Muscle layer of colon (tissue), 2 donors: ENCODE measurements around the gene ARFGEF3.

Source experiments
- H3K27ac ChIP-seq: one replicate; pipeline ENCODE4 v1.7.0; 2013; ENCODE audit warnings: low read depth, mild to moderate bottlenecking, low read length, moderate library complexity
- H3K27me3 ChIP-seq, 2 donors: one replicate each; pipeline ENCODE4 v1.7.0; 2013; ENCODE audit warnings: low read length in 2 of 2, mild to moderate bottlenecking in 2 of 2; ENCODE audit not compliant: insufficient read depth in 2 of 2, control insufficient read depth in 1 of 2
- H3K36me3 ChIP-seq: one replicate; pipeline ENCODE4 v1.7.0; 2013; ENCODE audit warnings: mild to moderate bottlenecking, low read length; ENCODE audit not compliant: insufficient read depth
- H3K4me1 ChIP-seq: one replicate; pipeline ENCODE4 v1.7.0; 2013; ENCODE audit warnings: mild to moderate bottlenecking, low read length; ENCODE audit not compliant: insufficient read depth
- H3K4me3 ChIP-seq, 2 donors: one replicate each; pipeline ENCODE4 v1.7.0; 2013; ENCODE audit warnings: low read length in 2 of 2, low read depth in 1 of 2, mild to moderate bottlenecking in 1 of 2, moderate library complexity in 1 of 2
- H3K9ac ChIP-seq: one replicate; pipeline ENCODE4 v1.7.0; 2013; ENCODE audit warnings: low read length
- H3K9me3 ChIP-seq: one replicate; pipeline ENCODE4 v1.7.0; 2013; ENCODE audit warnings: mild to moderate bottlenecking, low read length
- donor health status: abdominal sarcoma.
- donor health status: Adenocarcinoma of cecum.

ARFGEF3 gene

DNA sequence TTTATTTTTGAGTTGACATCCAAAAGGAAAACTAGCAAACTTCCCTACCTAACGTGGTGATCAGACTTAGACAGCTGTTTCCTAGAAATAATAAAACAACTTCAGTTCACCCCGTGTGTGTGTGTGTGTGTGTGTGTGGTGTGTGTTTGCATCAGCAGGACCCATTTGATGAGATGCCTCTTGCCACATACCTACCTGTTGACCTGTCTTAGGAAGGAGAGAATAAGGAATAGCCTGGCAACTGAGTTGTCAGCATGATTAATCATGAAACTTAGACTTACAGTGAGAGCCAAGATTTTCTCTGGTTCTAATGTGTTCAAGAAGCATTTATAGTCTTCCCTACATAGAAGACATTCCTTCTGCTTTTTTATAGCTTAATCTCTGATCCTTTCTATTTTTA lies 72.6 kb downstream of the ARFGEF3 start:
- Histone ChIP-seq H3K4me1 (no peaks in the 10 kb centered on the region), H3K36me3 (no peaks in the 10 kb centered on the region), H3K4me3 (no peak overlapping the region), H3K9me3 (no peaks in the 10 kb centered on the region), H3K9ac (no peak overlapping the region), H3K27ac (no peak overlapping the region), H3K27me3 (no peaks in the 10 kb centered on the region)

GRCh38 chr6:138235205-138235604 lies 73.5 kb downstream of the ARFGEF3 start:
- Histone ChIP-seq H3K27ac (no peak overlapping the region), H3K27me3 (no peaks in the 10 kb centered on the region), H3K4me3 (no peak overlapping the region), H3K36me3 (no peaks in the 10 kb centered on the region), H3K4me1 (no peaks in the 10 kb centered on the region), H3K9ac (no peak overlapping the region), H3K9me3 (no peaks in the 10 kb centered on the region)

DNA sequence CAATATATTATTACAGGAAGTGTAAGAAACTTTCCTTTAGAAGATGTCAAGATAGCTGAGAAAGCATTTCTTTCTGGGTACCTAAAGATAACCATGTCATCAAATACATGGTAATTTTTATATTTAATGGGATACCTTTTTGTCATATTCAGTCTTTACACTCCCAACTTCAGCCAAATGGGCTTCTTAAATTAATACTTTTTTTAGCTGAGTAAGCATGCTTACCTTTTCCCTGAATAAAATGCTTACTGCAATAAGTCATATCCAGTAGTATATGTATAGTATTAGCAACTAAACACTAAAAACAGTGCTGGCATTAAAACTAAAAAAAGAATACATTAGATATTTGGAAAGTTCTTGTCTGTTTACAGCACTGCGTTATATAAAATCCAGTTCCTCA lies 74.0 kb downstream of the ARFGEF3 start:
- no peaks in the 10 kb centered on the region for H3K4me1 ChIP-seq
- no peak overlapping the region for H3K9ac ChIP-seq
- H3K27ac ChIP-seq = no peak overlapping the region
- H3K9me3 ChIP-seq = no peaks in the 10 kb centered on the region
- H3K4me3 ChIP-seq = no peak overlapping the region
- H3K27me3 ChIP-seq = no peaks in the 10 kb centered on the region
- H3K36me3 ChIP-seq = no peaks in the 10 kb centered on the region

- Histone ChIP-seq H3K4me3 (no peak overlapping the region), H3K9ac (no peak overlapping the region), H3K36me3 (no peaks in the 10 kb centered on the region), H3K9me3 (no peaks in the 10 kb centered on the region), H3K4me1 (no peaks in the 10 kb centered on the region), H3K27me3 (no peaks in the 10 kb centered on the region), H3K27ac (no peak overlapping the region)
Observed at GRCh38 chr6:138237463-138237862, 75.7 kb downstream of the ARFGEF3 start.

- no peak overlapping the region for H3K9ac ChIP-seq
- no peak overlapping the region for H3K27ac ChIP-seq
- no peaks in the 10 kb centered on the region for H3K36me3 ChIP-seq
- no peaks in the 10 kb centered on the region for H3K9me3 ChIP-seq
- H3K4me3 ChIP-seq = no peak overlapping the region
- no peaks in the 10 kb centered on the region for H3K4me1 ChIP-seq
- no peaks in the 10 kb centered on the region for H3K27me3 ChIP-seq
Observed at GRCh38 chr6:138238368-138238767, 76.6 kb downstream of the ARFGEF3 start.

DNA sequence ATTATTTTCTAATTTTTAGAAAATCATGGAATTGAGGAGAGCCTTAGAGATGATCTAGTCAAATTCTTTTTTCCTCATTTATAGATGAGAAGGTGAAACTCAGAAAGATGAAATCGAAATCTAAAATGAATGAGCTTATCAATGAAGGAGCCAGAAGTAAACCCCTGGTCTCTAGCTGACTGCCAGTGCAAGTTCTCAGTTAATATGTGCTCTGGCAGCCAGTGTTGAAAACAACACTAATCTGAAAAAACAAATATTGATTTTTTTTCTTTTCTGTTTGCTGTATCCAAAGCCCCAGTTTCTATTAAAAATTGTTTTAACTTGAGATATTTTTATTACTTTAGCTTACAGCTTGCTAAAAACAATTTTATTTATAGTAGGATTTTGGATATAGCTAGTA lies 78.0 kb downstream of the ARFGEF3 start:
- H3K27ac ChIP-seq = no peak overlapping the region
- H3K36me3 ChIP-seq = no peaks in the 10 kb centered on the region
- H3K9me3 ChIP-seq = no peaks in the 10 kb centered on the region
- no peak overlapping the region for H3K9ac ChIP-seq
- H3K27me3 ChIP-seq = no peaks in the 10 kb centered on the region
- H3K4me1 ChIP-seq = no peaks in the 10 kb centered on the region
- no peak overlapping the region for H3K4me3 ChIP-seq

- Histone ChIP-seq H3K4me1 (no peaks in the 10 kb centered on the region), H3K27ac (no peak overlapping the region), H3K27me3 (no peaks in the 10 kb centered on the region), H3K4me3 (no peak overlapping the region), H3K9ac (no peak overlapping the region), H3K36me3 (no peaks in the 10 kb centered on the region), H3K9me3 (no peaks in the 10 kb centered on the region)
Observed at GRCh38 chr6:138240476-138241245, 78.9 kb downstream of the ARFGEF3 start.

DNA sequence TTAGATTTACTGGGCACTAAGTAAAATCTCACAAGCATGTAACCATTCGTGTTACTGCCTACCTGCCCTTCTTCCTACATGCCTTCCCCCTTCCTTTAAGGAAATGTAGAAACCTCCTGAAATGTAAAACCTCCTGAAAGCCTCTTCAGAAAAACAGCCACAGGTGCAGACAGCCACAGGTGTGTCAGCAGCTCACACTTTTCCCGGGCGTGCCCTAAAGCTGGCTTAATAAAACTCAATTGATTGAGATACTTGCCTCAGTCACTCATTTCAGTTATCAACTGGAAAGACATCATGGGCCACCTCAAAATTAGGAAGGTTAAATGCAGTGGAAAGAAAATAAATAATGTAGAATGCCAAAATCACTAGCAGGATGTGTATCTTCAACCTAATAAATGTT lies 79.6 kb downstream of the ARFGEF3 start:
- Histone ChIP-seq H3K27me3 (no peaks in the 10 kb centered on the region), H3K9ac (no peak overlapping the region), H3K36me3 (no peaks in the 10 kb centered on the region), H3K9me3 (no peaks in the 10 kb centered on the region), H3K4me3 (no peak overlapping the region), H3K27ac (no peak overlapping the region), H3K4me1 (no peaks in the 10 kb centered on the region)

GRCh38 chr6:138241934-138242333 lies 80.2 kb downstream of the ARFGEF3 start:
- no peaks in the 10 kb centered on the region for H3K27me3 ChIP-seq
- H3K9ac ChIP-seq = no peak overlapping the region
- H3K4me1 ChIP-seq = no peaks in the 10 kb centered on the region
- no peaks in the 10 kb centered on the region for H3K9me3 ChIP-seq
- no peak overlapping the region for H3K27ac ChIP-seq
- no peak overlapping the region for H3K4me3 ChIP-seq
- H3K36me3 ChIP-seq = no peaks in the 10 kb centered on the region

GRCh38 chr6:138242987-138243592 lies 81.4 kb downstream of the ARFGEF3 start:
- no peak overlapping the region for H3K4me3 ChIP-seq
- H3K9me3 ChIP-seq = no peaks in the 10 kb centered on the region
- no peak overlapping the region for H3K9ac ChIP-seq
- no peaks in the 10 kb centered on the region for H3K27me3 ChIP-seq
- no peaks in the 10 kb centered on the region for H3K4me1 ChIP-seq
- no peaks in the 10 kb centered on the region for H3K36me3 ChIP-seq
- H3K27ac ChIP-seq = no peak overlapping the region

DNA sequence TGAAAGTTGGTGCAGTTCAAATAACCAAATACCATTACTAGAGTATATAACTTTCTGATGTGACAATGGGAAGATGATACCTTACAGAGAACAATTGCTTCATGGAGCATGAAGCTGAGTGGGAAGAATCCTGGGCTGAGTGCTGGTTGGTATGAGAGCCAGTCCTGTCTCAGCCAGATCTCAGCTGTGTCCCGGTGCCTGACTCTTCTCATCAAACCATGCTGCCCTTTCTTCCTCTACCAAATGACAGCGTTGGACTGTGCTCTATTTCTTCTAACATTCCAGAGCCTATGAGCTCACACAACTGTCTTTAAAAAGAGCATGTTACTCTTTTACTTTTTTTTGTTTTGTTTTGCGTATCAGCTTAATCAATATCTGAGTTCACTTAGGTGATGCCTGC lies 84.0 kb downstream of the ARFGEF3 start:
- Histone ChIP-seq H3K4me1 (no peaks in the 10 kb centered on the region), H3K9ac (no peak overlapping the region), H3K9me3 (no peaks in the 10 kb centered on the region), H3K27me3 (no peaks in the 10 kb centered on the region), H3K36me3 (no peaks in the 10 kb centered on the region), H3K27ac (no peak overlapping the region), H3K4me3 (no peak overlapping the region)
